HG02973 (cell line): ENCODE data around the gene SPC25.
"Not testable (repeated sequence)": the region's sequence is repeated elsewhere in the genome, so short reads cannot be mapped to it uniquely, and the experiment has no call there.

Source experiments
- ATAC-seq: cut with Tn5 transposase; IDR thresholded peaks from one replicate; pipeline ENCODE4 v1.9.1; 2021; ENCODE audit warnings: moderate library complexity; ENCODE audit not compliant: unreplicated experiment

The SPC25 gene

DNA sequence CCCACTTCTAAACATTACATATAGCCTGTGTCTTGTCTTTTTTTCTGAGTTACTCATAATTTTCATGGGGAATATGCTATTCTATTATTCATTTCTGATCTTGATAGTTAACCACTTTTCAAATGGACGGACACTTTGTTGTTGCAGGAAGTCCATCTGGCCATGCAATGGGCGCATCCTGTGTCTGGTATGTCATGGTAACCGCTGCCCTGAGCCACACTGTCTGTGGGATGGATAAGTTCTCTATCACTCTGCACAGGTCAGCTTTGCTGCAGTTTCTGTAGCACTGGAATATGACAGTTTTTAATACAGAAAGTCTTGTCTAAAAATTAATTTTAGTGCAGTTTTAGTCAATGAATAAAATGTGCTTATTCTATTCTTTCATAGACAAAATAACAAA lies 14.1 kb upstream of the SPC25 start:
- no peak for ATAC-seq

DNA sequence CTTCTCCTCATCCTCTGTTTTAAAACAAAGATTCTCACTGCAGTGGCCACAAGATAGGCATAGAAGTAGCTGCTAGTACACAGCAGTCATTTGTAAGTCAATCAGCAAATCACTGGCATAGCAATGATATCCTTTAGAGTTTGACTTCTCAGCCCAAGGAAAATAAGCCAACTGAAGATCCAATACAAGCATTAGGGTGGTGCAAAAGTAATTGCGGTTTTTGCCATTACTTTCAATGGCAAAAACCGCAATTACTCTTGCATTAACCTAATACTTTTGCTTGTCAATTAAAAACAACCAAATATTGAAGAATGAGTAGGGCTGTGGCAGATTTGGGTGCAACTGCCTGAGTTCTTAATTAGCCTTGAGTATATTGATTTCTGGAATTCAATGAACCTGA lies 13.7 kb upstream of the SPC25 start:
- ATAC-seq: no peak

GRCh38 chr2:168901003-168901402 lies 10.8 kb upstream of the SPC25 start, which contains the start of gene G6PC2:
G6PC2 (plus strand) TSS chr2:168901291; CDS start chr2:168901332, 41 bp downstream.
- ATAC-seq: no peak

GRCh38 chr2:168897449-168897848 lies 7.2 kb upstream of the SPC25 start:
- ATAC-seq: no peak

GRCh38 chr2:168896783-168897182 lies 6.6 kb upstream of the SPC25 start:
- ATAC-seq: no peak

DNA sequence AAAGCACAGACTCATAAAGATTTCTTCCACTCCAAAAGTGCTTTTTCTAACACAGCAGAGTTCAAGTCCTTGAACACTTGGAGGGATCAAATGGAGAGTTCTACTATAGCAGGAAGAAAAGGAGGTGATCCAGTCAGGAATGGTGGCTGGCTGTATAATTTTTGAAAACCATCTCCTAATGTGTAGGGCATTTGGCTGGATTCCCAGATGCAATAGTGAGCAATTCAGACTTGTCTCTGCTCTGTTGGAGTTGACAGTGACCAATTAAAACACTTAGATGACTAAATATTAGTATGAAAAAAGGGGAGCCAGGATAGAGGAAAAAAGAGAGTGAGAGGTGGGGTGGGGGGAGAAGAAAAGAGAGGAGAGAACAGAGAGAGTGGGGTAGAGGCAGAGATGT lies 5.5 kb upstream of the SPC25 start:
- no peak for ATAC-seq

GRCh38 chr2:168894720-168895119 lies 4.5 kb upstream of the SPC25 start:
- ATAC-seq: no peak

DNA sequence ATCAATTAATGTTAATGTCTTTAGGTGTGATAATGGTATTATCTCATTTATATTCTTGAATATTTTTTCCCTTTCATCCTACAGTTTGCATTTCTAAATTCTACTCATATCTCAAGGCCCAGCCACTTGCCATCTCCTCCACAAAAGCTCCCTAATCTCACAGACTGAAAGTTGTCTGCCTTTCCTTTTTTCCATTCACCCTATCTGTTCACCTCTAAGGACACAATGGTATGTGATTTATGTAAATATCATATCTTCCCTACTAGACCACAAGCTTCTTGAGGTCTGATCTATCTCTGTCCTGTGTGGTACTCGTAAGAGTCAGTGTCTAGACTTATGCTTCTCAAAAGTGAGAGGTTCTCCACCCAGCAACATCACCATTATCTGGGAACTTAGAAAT lies 3.9 kb upstream of the SPC25 start:
- no peak for ATAC-seq

DNA sequence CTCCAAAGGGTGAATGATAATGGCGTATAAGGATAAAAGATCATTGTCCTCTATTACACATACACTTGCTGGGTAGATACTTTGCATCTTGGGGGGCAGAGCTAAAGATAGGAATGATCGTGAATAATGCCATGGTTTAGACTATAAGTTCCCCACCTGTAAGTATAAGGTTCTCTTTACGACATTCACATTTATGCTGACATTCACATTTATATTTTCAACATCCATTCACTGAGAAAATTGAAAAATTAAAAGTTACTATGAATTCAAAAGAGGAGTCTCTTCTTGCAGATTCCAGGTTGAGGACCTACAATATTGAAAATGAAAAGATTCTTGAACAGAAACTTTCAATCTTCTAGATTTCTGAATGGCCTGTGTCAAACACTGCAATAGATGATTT lies 2.1 kb upstream of the SPC25 start:
- no peak for ATAC-seq

- no peak for ATAC-seq
These were observed 610 bp downstream of the SPC25 start for GRCh38 chr2:168889635-168890005.

GRCh38 chr2:168884975-168885374 lies 5.3 kb downstream of the SPC25 start:
- ATAC-seq: no peak

- ATAC-seq: not testable (repeated sequence)
These were observed 8.1 kb downstream of the SPC25 start for GRCh38 chr2:168882163-168882562.

- ATAC-seq: no peak
These were observed 15.7 kb downstream of the SPC25 start for GRCh38 chr2:168874368-168875054.

DNA sequence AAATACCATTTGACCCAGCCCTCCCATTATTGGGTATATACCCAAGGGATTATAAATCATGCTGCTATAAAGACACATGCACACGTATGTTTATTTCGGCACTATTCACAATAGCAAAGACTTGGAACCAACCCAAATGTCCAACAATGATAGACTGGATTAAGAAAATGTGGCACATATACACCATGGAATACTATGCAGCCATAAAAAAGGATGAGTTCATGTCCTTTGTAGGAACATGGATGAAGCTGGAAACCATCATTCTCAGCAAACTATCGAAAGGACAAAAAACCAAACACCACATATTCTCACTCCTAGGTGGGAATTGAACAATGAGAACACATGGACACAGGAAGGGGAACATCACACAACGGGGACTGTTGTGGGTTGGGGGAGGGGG lies 19.4 kb downstream of the SPC25 start:
- ATAC-seq: not testable (repeated sequence)

- ATAC-seq: not testable (repeated sequence)
These were observed 19.9 kb downstream of the SPC25 start for GRCh38 chr2:168870369-168870768.

DNA sequence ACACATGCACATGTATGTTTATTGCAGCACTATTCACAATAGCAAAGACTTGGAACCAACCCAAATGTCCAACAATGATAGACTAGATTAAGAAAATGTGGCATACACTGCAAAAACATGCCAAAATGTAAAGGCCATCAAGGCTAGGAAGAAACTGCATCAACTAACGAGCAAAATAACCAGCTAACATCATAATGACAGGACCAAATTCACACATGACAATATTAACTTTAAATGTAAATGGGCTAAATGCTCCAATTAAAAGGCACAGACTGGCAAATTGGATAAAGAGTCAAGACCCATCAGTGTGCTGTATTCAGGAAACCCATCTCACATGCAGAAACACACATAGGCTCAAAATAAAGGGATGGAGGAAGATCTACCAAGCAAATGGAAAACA lies 23.1 kb downstream of the SPC25 start:
- ATAC-seq: not testable (repeated sequence)

- no peak for ATAC-seq
These were observed 32.1 kb downstream of the SPC25 start for GRCh38 chr2:168858146-168858545.

- no peak for ATAC-seq
These were observed 34.6 kb downstream of the SPC25 start for GRCh38 chr2:168855601-168856000.

DNA sequence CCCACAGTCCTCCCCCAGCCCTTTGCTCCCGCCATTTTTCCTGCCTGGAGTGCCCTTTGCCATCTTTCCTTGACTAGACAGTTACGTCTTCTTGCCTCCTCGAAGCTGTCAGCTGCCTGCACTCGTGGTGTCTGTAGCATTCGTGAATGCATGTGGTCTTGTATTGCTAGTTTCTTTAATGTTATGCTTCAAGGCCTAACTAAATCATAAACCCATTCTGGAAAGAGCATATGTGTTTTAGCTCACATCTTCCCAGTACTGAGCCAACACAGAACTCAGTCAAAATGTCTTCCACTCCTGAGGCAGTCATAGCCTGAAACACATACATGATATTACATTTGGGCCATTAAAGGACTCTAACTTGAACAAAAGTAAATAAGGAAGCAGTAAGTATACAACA lies 35.6 kb downstream of the SPC25 start:
- no peak for ATAC-seq

- no peak for ATAC-seq
These were observed 36.8 kb downstream of the SPC25 start for GRCh38 chr2:168853471-168853870.

- ATAC-seq: no peak
These were observed 37.7 kb downstream of the SPC25 start for GRCh38 chr2:168852481-168852880.

DNA sequence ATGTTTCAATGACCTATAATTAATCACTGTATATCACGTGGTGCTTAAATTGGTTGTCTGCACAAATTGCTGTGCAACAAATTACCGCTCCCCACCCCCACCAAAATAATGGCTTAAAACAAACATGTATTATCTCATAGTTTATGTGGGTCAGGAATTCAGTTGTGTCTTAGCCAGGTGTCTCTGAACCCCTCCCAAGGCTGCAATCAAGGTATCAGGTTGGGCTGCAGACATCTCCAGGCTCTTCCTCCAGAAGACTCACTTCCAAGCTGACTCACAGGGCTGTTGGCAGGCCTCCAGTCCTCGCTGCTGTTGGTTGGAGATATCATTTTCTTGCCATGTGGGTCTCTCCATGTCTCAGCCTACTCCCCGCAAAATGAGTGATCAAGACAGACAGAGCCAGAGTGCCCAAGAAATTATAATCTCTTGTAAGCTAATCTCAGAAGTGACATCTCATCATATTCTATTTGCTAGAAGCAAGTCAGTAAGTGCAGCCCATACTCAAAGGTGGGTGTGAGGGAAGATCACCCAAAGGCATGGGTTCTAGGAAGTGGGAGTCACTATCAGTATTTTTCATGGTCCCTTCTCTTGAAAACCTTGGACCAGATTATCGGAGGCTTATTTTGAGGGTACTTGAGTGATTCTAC lies 38.4 kb downstream of the SPC25 start:
- ATAC-seq: no peak

- no peak for ATAC-seq
These were observed 39.4 kb downstream of the SPC25 start for GRCh38 chr2:168850846-168851245.
